ENCODE measurements around the gene WNT5A. TPM values are rescaled to one million over a fixed set of nuclear protein-coding genes. Genes with fewer than 3 reads are reported as not detected.

Gene WNT5A
- total RNA-seq, 1 donor from 2014 or later = 11.6 TPM

DNA sequence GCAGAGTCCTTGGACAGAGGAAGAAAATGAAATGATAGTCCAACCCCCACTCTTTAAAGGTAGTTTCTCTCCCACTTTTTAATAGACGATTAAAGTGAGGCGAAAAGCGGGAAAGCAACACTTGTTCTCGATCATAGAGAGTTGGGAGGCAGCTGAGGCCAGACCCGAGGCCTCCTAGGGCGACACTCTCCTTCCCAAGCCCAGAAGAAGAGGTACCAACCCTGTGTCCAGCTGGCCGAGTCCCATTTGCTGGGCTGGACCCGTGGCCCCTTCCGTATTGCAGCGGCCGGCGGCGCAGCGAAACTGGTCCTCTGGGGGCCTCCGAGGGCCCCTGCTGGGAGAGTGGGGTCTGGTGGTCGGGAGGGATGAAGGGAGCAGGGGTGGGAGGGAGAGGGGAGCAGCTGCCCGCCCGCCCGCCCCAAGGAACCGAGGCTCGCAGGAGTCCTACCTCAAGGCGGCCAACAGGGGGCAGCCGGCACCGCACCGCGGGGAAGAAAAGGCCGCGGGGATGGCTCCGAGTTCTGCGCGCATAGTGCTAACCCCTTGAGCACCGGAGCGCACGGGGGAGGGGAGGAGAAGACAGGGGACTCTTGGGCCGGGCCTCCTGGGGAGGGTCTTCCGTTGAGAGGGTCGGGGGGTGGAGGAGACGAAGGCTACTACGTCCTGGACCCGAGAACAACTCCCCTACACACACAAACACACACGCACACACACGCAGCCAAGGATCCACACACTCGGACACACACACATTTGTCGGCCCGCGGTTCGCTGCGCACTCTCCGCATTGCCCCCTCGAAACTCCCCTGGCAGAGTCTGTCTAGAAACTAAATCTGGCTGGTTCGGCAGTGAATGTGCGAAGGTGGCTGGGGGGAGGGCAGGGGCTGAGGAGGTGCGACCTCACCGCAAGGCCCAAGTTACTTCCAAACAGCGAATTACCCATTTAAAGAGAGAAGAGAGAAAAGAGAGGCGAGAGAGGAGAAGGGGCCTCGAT lies 2.0 kb downstream of the WNT5A start:
- peaks cover 59% of the 10 kb centered on the region for H3K4me1 Mint-ChIP-seq (ENCODE audit: low read depth)
- peak overlapping the region; percentile 79 for H3K27ac Mint-ChIP-seq (ENCODE audit: unreplicated experiment)
- H3K27me3 Mint-ChIP-seq (ENCODE audit: low read depth) = peaks cover 2% of the 10 kb centered on the region

DNA sequence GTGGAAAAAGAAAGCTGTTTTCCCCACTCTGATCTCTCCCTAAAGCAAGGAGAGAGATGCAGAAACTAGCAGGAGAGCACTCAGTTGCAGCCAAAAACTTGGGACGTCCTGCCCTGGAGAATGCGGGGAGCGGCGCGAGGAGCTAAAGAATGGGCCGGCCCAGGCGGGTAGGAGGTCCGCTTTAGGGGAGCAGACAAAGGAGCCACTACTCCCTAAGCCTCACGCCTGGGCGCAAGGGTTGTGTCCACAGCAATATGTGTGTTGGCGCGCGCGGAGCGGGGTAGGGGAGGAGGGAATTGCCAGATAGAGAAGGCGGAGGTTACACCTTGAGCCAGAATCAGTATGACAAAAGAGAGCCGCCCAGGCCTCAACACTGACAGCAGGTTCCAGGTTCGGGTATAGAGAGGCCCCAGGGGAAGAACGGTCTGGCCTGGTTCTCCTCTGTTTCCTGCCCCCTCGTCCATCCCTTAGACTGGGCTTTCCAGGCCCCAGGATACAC lies 2.9 kb downstream of the WNT5A start:
- H3K4me1 Mint-ChIP-seq (ENCODE audit: low read depth) = peaks cover 52% of the 10 kb centered on the region
- no peak overlapping the region for H3K27ac Mint-ChIP-seq (ENCODE audit: unreplicated experiment)

More for the DNA sequence above, 2.0 kb downstream of the WNT5A start:
- TF ChIP-seq, protein P1, sequence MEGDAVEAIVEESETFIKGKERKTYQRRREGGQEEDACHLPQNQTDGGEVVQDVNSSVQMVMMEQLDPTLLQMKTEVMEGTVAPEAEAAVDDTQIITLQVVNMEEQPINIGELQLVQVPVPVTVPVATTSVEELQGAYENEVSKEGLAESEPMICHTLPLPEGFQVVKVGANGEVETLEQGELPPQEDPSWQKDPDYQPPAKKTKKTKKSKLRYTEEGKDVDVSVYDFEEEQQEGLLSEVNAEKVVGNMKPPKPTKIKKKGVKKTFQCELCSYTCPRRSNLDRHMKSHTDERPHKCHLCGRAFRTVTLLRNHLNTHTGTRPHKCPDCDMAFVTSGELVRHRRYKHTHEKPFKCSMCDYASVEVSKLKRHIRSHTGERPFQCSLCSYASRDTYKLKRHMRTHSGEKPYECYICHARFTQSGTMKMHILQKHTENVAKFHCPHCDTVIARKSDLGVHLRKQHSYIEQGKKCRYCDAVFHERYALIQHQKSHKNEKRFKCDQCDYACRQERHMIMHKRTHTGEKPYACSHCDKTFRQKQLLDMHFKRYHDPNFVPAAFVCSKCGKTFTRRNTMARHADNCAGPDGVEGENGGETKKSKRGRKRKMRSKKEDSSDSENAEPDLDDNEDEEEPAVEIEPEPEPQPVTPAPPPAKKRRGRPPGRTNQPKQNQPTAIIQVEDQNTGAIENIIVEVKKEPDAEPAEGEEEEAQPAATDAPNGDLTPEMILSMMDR (IDR thresholded peaks at IDR 0.05) = peak; percentile 91
- DNase-seq (ENCODE audit: low spot score) = no peak
- Mint-ChIP-seq H3K4me3 (ENCODE audit: unreplicated experiment) (peak overlapping the region; percentile 97), H3K9me3 (ENCODE audit: low read depth) (no peaks in the 10 kb centered on the region), H3K36me3 (ENCODE audit: low read depth) (no peaks in the 10 kb centered on the region)

DNA sequence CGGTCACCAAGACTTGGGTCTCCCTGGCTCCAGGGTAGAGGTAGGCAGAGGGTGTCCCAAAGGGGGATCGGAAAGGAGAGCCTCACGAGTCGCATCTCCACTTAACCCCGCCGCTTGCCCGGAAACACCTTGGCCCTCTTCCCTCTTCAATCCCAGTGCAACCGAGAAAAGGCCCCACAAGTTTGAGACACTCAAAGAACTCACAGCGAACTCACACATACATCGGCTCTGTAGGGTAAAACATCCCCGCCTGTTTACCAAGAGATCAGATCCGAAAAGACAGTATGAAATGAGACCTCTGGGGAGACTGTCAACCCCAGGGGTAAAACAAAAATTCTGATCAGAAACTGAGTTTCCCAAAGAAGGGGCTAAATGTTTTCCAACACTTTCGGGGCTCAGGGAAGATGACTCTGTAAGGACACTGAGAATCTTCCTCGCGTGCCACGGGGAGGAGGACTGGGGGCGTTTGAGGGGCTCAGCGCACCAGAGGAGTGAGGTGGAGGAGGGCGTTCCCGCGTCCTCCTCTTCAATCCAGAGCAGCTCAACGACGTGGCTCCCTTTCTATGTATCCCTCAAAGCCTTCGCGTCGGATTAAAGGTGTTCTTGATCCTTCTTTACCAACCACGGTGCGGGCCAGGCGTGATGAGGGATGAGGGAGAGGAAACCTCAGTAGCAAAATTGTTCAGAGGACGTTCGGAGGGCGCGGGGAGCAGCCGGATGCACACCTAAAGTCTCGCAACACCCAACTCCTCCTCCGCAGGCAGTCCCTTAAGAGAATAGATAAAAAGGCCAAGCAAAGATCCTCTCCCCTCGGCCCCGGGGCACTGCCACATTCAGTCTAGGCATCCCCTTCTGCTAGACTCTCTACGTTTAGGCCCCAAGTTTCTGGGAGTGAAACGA lies 3.7 kb downstream of the WNT5A start:
- Mint-ChIP-seq H3K27me3 (ENCODE audit: low read depth) (no peaks in the 10 kb centered on the region), H3K9me3 (ENCODE audit: low read depth) (no peaks in the 10 kb centered on the region), H3K4me3 (ENCODE audit: unreplicated experiment) (no peak overlapping the region), H3K36me3 (ENCODE audit: low read depth) (no peaks in the 10 kb centered on the region), H3K27ac (ENCODE audit: unreplicated experiment) (no peak overlapping the region), H3K4me1 (ENCODE audit: low read depth) (peaks cover 47% of the 10 kb centered on the region)
- no peak for DNase-seq (ENCODE audit: low spot score)
- TF ChIP-seq, protein P1 (IDR thresholded peaks at IDR 0.05) = no peak

More for the DNA sequence above, 2.9 kb downstream of the WNT5A start:
- no peaks in the 10 kb centered on the region for H3K27me3 Mint-ChIP-seq (ENCODE audit: low read depth)
- DNase-seq (ENCODE audit: low spot score) = no peak
- H3K9me3 Mint-ChIP-seq (ENCODE audit: low read depth) = no peaks in the 10 kb centered on the region
- H3K4me3 Mint-ChIP-seq (ENCODE audit: unreplicated experiment) = peak overlapping the region; percentile 97
- TF ChIP-seq, protein P1 (IDR thresholded peaks at IDR 0.05) = no peak
- H3K36me3 Mint-ChIP-seq (ENCODE audit: low read depth) = no peaks in the 10 kb centered on the region

DNA sequence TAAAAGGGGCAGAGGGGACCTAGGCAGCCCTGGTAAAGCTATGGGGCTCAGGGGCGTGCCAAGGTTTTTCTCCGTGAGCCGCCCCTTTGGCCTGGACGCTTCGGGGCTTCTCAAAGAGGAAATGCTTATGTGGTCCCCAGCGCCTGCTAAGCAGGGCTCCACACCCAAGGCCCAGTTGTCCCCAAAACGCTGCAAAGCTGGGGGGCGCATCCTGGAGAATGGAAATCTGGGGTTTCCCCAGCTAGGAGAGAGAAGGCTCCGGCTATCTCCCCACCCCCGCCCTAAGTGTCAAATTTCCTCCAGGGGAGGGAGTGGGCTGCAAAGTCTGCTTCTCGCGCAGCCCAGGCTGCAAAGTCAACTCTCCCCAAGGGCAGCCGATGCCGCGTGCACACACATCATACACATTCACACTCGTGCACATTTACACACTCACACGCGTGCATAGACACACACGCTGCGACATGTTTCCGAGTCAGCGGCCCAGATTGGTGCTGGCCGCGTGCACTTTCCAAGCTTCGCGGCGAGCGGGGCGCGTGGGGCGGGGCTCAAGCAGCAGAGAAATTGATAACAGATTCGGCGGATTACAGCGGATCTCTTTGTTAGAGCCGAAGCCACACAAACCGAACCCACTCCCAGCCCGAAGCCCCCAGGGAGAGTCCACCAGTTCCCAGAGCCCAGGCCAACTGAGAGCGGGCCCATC lies 4.5 kb downstream of the WNT5A start:
- peak overlapping the region; percentile 73 for H3K4me3 Mint-ChIP-seq (ENCODE audit: unreplicated experiment)
- no peak for DNase-seq (ENCODE audit: low spot score)
- no peaks in the 10 kb centered on the region for H3K27me3 Mint-ChIP-seq (ENCODE audit: low read depth)
- no peaks in the 10 kb centered on the region for H3K9me3 Mint-ChIP-seq (ENCODE audit: low read depth)
- H3K36me3 Mint-ChIP-seq (ENCODE audit: low read depth) = no peaks in the 10 kb centered on the region
- TF ChIP-seq, protein P1 (IDR thresholded peaks at IDR 0.05) = no peak
- H3K4me1 Mint-ChIP-seq (ENCODE audit: low read depth) = peaks cover 47% of the 10 kb centered on the region
- H3K27ac Mint-ChIP-seq (ENCODE audit: unreplicated experiment) = no peak overlapping the region

Measured in chondrocyte (in vitro differentiated cells).